Glomerular visceral epithelial cell (primary cell): ENCODE data around the gene SGIP1.
"Not testable (repeated sequence)": the region's sequence is repeated elsewhere in the genome, so short reads cannot be mapped to it uniquely, and the experiment has no call there.

Experiments
- DNase-seq: peaks from one replicate; pipeline ENCODE4 v3.0.0-alpha.2; 2016; ENCODE audit errors: extremely low spot score

The SGIP1 gene

DNA sequence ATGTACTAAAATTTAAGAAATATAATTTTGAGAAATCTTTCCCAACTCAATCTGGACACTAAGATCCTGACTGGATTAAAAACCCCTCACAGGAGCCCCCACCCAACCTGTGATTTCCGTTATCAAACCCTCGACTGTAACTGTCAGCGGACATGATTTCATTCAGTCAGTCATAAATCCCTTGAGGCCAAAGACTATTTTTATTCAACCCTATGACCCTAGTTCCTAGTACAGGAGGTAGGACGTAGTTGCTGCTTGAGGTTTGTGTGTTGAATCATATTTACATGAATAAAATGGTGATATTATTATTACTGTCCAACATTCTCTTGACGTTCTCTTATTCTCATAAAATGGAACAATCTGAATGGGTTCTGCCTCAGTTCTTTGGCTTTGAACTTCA lies 145.2 kb downstream of the SGIP1 start:
- DNase-seq, result no peak

DNA sequence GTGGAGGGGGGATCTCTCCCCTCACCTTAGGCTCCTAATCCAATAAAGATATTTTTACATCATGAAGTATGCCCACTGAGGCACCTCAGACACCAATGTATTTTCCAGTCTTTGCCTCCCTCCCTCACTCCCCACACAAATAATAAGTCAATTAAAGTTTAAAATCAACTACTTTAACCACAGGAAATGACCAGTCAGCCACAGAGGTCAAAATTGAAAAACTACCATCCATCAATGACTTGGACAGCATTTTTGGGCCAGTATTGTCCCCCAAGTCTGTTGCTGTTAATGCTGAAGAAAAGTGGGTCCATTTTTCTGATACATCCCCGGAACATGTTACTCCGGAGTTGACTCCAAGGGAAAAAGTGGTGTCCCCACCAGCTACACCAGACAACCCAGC lies 147.7 kb downstream of the SGIP1 start:
- DNase-seq, result no peak

DNA sequence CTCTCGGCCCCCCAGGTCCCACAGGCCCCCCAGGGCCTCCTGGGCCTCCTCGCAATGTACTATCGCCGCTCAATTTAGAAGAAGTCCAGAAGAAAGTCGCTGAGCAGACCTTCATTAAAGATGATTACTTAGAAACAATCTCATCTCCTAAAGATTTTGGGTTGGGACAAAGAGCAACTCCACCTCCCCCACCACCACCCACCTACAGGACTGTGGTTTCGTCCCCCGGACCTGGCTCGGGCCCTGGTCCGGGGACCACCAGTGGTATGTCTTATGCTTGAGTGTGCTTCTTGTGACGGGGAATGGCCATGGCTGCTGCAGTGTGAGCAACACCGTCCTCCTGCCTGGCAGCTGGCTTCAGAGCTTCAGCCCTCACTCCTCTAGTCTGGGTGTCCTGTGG lies 148.2 kb downstream of the SGIP1 start:
- DNase-seq, result no peak

DNA sequence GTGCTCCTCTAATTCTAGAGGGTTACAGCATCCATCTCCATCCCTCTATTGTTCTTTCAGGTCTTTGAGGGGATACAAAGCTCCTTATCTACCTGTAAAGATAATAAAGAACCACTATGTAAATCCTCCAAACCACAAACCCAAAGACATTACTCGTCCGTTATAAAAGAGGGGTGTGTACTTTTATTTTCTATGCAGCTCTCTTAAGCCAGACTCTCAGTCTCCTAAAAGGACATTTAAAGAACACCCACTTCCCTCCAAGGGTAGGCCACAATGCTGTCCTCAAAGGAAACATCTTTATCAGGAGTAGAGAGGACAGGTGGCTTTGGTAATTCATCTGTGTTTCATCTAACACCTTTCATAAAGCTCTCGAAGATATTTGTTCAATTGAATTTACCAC lies 150.4 kb downstream of the SGIP1 start:
- no peak for DNase-seq

DNA sequence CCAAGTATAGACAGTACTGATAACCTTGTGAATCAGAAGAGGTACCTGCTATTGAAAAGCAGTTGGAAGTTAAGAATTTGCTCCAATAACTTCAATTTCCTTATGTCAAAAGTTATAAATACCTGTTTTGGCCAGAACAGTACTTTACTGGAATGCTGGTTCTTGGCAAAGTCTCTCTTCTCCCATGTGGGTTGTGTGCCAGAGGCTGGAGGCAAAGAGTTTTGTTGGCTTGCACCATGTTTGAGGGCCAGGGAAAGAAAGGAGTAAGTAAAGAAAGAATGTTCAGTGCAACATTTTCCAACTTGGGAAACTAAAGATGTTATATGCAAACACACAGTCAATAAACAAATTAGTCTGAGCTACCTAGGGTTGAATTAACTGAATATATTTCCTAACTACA lies 151.3 kb downstream of the SGIP1 start:
- DNase-seq, result no peak

DNA sequence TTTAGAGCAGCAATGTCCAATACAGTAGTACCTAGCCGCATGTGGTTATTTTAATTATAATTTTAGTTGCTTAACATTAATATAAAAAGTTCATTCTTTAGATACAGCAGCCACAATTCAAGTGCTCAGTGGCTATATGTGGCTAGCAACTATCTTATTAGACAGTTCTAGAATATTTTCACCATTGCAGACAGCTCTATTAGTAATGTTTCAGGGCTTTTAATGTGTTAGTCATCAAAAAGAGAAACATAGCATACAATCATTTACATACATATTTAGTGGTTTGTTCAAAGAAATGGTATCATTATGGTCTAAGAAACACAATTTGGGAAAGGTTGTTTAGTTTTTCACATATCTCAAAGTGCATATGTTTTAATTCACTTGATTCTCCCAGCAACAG lies 151.7 kb downstream of the SGIP1 start:
- no peak for DNase-seq

DNA sequence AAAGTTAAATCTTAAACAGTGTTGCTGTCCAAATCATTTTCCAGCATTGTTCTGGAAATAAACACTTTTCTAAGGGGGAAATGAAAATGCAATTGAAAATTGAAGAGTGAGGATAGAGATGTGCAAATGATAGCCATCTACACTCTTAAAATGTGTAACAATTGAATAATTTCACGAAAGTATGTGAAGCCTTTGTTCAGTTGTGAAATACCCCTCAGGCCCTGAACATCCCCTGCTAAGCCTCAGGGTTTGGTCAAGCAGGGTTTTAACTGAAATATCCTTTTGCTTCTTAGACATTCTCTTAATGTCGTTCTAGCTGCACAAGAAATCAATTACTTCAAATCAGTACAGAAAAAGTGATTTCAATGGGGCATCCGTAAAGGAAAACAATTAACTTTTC lies 152.5 kb downstream of the SGIP1 start:
- DNase-seq, result no peak

DNA sequence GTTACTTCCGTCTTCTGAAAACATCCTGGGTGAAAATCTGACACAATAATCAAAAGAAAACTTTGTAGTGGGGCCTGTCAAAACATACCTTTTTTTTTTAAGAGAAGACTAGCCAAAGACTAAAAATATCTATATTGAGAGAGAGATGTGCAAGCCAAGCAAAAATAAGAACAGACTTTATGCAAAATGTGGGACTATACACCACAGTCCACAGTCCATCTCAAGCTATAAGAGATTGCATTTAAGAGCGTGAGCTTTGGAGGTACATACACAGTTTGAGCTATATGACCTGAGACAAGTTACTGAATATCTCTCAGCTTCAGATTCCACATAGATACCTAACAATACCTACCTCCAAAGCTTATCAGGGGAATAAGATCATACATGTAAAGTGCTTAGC lies 153.4 kb downstream of the SGIP1 start:
- DNase-seq, result no peak

DNA sequence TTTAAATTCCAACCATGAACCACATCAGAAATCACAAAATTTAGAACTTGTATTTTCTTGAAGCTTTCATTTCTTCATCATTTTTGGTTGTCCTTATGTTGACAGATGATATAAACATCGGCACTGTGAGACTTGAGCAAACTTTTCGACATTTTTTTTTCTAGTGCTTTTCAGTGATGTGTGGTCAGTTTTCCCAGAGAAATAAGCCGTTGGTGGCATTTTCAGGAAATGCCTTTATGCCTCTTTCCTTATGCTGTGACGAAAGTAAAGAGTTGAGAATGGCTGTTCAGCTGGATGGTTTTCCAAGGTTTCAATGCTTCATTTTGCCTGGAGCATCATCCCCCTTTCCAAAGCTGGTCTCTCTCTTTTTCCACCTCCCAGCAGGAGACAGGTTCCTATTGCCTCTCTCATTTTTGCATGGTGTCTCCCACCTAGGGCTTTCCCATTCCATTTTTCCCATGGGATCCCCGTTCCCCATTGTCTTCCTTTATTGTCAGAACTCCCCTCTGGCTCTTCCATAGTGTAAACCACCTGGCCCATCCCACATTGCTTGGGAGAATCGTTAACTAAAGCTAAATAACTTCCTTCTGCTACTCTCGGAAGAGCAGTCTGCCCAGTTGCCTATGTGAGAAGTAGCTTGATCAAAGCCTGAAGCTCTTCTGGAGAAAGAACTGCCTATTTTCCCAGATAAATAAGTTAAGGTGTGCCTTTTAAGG lies 156.9 kb downstream of the SGIP1 start:
- no peak for DNase-seq

DNA sequence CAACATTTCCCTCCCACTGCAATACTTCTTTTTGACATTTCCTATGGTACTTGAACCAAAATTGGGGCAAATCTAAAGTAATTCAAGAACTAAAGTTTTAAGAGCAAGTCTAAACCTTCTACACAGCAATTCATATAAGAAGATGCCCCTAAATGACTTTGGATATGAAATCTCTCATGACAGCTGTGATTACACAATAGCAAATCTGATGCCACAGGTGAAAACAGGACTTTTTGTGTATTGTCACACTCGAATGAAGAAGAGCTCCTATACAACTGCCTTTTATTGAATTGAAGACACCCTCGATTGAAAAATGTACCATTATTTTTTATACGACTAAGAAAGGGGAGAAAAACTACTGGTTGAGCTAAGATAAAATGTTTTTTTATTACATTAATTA lies 158.7 kb downstream of the SGIP1 start:
- DNase-seq, result no peak

DNA sequence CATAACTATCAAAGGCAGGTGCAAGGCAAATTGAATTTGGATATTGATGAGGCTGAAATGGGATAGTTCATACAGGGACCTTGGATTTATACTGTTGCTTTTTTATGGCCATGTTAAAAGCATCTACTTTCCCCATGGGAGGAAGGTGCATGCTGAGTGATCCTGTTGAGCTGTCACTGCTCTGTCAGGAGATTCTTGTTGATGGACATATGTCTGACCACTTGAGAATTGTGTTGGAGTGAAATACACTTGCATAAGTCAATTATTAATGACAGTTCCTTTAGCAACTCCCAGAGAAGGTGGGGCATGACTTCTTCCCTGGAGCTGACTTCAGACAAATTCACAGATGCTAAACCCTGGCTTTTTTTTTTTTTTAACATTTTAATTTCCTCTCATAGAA lies 159.9 kb downstream of the SGIP1 start:
- DNase-seq, result no peak

DNA sequence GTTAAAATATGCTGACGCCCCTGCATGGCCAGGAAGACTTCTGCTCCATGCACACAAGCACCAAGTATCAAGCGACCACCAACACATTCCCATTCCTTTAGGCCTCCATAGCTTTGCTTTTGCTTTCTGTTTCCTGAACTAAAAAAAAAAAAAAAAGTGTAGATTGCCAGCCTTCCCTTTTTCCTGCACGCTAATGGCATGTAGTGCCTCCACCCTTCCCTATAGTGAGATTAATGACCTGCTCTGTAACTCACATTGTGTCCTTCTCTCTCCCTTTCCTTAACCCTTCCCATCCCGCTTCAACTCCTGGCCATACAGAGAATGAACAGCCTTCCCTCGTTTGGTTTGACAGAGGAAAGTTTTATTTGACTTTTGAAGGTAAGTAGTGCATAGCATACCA lies 161.2 kb downstream of the SGIP1 start:
- no peak for DNase-seq

DNA sequence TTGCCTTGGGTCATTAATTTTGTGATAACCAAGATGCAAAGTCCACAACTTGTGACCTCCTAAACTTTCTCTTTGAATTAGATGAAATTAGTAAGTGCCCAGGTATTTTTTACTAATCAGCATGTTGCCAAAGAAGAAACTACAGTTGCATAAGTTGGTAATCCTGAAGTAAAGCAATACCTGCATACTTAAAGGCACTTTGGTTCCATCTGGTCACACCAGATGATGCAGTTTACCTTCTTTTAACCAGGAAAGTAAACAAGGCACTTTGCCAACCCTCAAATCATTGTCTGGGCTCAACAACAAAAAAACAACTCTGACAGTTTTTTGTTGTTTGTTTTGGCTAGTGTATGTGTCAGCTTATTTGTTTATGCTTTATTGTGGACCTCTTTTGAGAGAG lies 162.8 kb downstream of the SGIP1 start:
- DNase-seq, result no peak

DNA sequence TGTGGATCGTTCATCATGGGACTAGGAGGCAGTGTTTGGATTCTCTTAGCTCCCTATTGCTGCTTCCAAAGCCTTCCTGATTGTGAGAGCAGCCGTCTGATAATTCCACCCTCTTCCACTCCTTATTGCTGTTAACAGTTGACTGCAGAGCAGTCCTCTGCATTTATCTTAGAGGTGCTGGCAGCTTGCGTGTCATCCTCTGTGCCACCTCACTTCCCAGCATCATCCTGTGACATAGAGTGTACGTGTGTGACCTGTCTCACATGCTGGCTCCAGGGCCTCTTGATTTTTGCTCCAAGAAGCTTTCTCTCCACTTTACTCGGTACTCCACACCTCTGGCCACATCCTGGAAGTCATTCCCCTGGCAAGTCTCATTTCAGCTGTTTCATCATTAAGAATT lies 165.3 kb downstream of the SGIP1 start:
- no peak for DNase-seq

DNA sequence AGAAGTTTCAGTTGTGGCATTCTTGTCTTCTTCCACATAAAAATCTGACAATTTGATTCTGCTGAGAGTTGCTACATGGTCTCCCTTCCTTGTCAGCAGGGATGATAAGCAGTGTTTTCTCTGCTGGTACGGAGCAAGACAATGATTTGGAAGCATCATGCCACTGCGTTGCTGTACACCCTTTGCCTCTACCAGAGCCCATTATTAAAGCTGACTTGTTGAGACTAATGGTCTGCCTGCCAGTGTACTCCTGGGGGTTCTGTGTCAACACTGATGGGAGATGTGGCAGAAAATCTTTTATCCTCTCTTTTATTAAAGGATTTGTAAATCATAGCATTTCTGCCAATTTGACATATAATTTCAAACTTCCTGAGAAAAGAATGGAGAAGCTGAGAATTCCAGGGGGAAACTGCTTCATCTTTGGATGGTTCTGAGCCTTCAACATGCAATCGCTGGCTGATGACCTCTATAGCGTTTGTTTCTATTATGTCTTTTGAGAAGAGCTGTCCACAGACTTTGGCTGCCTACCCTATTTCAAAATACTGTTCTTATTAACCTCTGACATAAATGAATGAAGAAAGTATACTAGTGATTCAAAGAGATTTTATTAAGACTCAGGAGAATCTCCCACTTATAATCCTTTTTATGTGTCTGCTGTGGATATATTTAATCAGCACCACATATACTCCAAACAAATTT lies 170.4 kb downstream of the SGIP1 start:
- no peak for DNase-seq

DNA sequence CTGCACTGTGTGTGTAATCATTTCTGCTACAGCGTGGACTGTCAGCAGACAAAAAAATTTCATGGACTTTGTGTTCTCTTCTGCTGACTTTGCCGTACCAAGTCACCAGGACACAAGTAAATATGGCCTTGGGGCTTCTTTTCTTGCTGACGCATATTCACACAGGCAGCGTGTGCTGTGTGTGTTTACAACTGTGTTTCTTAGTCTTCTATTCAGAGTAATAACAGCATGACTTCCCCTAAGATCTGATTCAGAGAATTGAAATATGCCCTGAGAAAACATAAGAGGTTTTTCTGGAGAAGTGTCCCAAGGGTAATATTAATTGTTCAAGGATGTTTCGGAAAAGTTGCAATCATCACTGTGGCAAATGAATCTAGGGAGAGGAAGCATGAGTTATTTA lies 171.2 kb downstream of the SGIP1 start:
- DNase-seq, result no peak

DNA sequence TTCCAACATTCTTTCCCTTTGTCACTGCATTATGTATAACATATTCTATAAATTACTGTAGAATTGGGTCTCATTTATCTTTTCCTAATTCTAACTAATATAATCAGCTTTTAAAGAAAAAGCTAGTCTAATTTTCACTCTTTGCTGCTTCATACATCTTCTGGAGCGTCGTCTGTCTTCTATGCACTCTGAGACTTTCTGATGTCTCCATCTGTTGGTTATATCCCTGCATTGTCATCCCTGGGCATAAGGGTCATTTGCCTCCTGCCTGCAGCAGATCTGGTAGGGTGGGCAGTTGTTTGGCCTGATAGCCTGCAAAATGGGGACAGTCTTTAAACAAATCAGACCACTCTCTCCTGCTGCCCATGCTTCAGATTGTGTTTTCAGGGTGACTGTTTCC lies 177.5 kb downstream of the SGIP1 start:
- DNase-seq, result no peak

DNA sequence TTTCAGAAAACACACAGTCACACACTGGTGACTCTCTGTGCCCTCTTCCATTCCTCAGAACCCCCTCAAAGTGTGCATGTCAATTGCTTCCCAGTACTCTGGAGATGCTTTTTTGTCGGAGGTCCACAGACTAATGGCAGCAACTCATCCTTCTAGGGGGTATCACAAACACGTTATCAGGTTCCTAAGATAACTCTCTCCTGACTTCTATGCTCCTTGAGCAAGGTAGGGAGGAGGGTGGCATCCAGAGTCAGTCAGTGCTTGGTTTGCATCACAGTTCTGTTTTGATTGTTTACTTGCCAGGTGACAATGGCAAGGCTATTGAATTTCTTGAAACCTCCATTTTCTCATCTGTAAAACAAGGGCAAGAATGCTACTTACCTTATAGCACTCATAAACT lies 178.9 kb downstream of the SGIP1 start:
- DNase-seq, result no peak

DNA sequence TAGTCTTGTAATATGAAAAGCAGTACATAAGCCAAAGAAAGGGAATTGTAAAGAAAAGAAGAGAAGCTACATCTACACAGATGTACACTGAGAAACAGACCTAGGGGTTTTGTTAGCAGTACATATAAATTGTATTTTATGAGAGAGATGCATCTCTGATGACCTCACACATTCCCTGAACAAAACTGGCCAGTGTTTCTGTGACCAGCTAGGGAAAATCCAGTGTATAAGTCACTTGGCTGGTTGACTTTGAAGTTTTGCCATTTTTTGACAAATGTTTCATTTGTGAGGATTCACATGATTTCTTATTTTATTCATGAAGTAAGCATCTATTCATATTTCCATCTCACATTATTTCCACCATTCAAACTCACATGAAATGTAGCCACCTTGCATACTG lies 190.0 kb downstream of the SGIP1 start:
- no peak for DNase-seq

DNA sequence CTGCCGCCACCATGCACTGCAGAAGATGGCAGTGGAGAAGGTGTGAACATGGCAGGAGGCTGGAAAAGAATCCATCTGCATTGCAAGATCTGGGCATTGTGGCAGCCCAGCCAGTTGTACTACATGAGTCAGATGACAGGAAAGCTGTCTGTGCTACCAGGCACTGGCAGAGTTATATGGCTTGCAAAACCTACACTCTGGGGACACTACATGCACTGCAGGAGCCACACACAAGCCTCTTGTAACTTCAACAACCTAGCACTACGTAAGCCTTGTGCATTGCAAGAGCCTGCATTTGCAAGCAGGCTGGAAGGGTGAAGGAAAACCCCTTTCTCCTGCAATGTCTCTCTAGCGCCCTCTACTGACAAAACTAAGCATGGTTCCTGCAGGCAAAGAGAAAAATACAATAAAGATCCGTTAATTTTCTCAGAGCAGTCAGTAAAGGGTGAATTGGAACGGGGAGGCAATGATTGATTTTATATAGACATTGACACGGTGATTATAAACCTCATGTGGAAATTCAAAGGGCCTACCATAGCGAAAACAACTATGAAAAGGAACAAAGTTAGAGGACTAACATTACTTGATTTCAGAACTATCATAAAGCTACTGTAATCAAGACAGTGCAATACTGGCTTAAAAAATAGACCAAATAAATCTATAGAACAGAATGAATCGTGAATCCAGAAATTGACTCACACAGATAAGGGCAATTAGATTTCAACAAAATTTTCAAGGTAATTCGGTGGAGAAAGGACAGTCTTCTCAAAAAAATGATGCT lies 192.1 kb downstream of the SGIP1 start:
- peak; percentile 64 for DNase-seq

DNA sequence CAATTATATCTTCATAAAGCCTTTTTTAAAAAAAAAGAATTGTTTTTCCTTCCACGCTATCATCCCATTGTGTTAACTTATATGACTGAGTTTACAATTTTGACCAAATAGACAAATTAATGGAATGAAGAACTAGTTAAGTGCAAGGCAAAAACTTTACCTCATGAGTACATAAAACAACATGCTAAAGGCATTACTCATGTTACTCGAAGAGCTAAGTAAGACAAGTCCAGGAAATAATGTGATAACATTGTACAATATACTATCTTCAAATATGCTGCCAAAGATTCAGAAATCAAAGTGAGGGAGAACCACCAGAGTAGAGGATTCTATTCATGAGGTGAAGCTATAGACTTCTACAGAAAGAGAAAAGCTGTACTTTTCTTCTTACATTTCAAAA lies 194.1 kb downstream of the SGIP1 start:
- DNase-seq, result no peak

DNA sequence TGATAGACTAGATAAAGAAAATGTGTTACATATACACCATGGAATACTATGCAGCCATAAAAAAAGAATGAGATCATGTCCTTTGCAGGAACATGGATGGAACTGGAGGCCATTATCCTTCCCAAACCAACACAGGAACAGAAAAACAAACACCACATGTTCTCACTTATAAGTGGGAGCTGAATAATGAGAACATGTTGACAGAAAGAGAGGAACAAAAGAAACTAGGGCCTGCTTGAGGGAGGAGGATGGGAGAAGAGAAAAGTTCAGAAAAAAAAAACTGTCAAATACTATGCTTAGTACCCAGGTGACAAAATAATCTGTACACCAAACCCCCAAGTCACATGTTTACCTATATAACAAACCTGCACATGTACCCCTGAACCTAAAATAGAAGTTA lies 194.8 kb downstream of the SGIP1 start:
- not testable (repeated sequence) for DNase-seq

DNA sequence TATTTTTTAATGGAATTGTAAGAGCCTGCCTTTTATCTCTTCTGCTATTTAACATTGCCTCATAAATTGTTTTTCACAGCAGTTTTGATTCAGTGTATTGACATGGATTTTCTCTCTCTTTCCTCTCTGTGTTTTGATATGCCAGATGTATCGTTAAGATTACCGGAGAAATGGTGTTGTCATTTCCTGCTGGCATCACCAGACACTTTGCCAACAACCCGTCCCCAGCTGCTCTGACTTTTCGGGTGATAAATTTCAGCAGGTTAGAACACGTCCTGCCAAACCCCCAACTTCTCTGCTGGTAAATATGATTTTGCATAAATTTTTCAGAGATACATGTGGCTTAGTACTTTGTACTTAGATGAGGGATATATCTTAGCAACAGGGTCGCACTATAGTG lies 195.2 kb downstream of the SGIP1 start:
- DNase-seq, result no peak
